Calu3 (cell line): Measurements from ENCODE around the gene OSTF1. TPM values are rescaled to one million over a fixed set of nuclear protein-coding genes. Genes with fewer than 3 reads are reported as not detected.

Source experiments
- BruUV-seq: library from RNA; stranded (reverse); fragments of 400-500 nt; replicated peaks from 2 replicates; lab custom pipeline; 2021; lab: Mats Ljungman, UMichigan
- CTCF ChIA-PET: fragments of 300-600 bp; sonication (Branson Sonifier 250); formaldehyde crosslinking; loops from one replicate; lab custom pipeline; 2022; ENCODE audit warnings: antibody characterized with exemption; lab: Charles Lee
- DNase-seq: peaks from one replicate; pipeline ENCODE4 v3.0.0; 2022
- H3K27ac Mint-ChIP-seq: one replicate; pipeline ENCODE4 v1.8.0; 2022; ENCODE audit warnings: mixed read lengths; ENCODE audit not compliant: unreplicated experiment
- H3K27me3 Mint-ChIP-seq: one replicate; pipeline ENCODE4 v1.8.0; 2022; ENCODE audit warnings: mixed read lengths; ENCODE audit not compliant: unreplicated experiment
- H3K36me3 Mint-ChIP-seq: one replicate; pipeline ENCODE4 v1.8.0; 2022; ENCODE audit warnings: mild to moderate bottlenecking, moderate library complexity, mixed read lengths; ENCODE audit not compliant: insufficient read depth, unreplicated experiment
- H3K4me1 Mint-ChIP-seq: one replicate; pipeline ENCODE4 v1.8.0; 2022; ENCODE audit warnings: mild to moderate bottlenecking, low read depth, mixed read lengths; ENCODE audit not compliant: unreplicated experiment
- H3K4me3 Mint-ChIP-seq: one replicate; pipeline ENCODE4 v1.8.0; 2022; ENCODE audit warnings: mild to moderate bottlenecking, low read depth, moderate library complexity, mixed read lengths; ENCODE audit not compliant: unreplicated experiment
- H3K9me3 Mint-ChIP-seq: one replicate; pipeline ENCODE4 v1.8.0; 2022; ENCODE audit warnings: low read depth, mixed read lengths; ENCODE audit not compliant: unreplicated experiment
- CTCF ChIP-seq: fragments of 200-600 bp; IDR thresholded peaks from one replicate; pipeline ENCODE4 v1.8.0; 2022; ENCODE audit warnings: antibody characterized with exemption; ENCODE audit not compliant: unreplicated experiment
- intact Hi-C: fragments of 100-400 bp; cut with micrococcal nuclease; formaldehyde crosslinking; loops from one replicate; pipeline ENCODE4 v1.10.0; 2022; ENCODE audit not compliant: unreplicated experiment
- total RNA-seq: library from RNA; stranded (reverse); gene quantifications from 2 replicates; pipeline ENCODE4 v1.2.3, GENCODE V29; 2022

Gene OSTF1
- total RNA-seq, 1 experiment from 2014 or later = 29.7 TPM

- Mint-ChIP-seq H3K27me3 (no peaks in the 10 kb centered on the region), H3K36me3 (no peaks in the 10 kb centered on the region), H3K9me3 (no peaks in the 10 kb centered on the region), H3K4me1 (no peaks in the 10 kb centered on the region), H3K4me3 (no peak overlapping the region), H3K27ac (no peak overlapping the region)
- BruUV-seq = no TSS peak
- intact Hi-C loops = no loop called here
- TF ChIP-seq CTCF = no peak
- DNase-seq = no peak
- CTCF ChIA-PET = interaction anchor here (0.6 kb wide), 1 partner anchor 197 kb away, joined by 3 read pairs; no protein-coding TSS in a partner anchor
Measured at GRCh38 chr9:75130172-75130571, 41.9 kb downstream of the OSTF1 start.

- no peak for TF ChIP-seq CTCF
- no peak for DNase-seq
- no peak overlapping the region for H3K27ac Mint-ChIP-seq
- no peaks in the 10 kb centered on the region for H3K36me3 Mint-ChIP-seq
- no peaks in the 10 kb centered on the region for H3K9me3 Mint-ChIP-seq
- no peaks in the 10 kb centered on the region for H3K4me1 Mint-ChIP-seq
- H3K4me3 Mint-ChIP-seq = no peak overlapping the region
- BruUV-seq = no TSS peak
- intact Hi-C loops = no loop called here
- H3K27me3 Mint-ChIP-seq = no peaks in the 10 kb centered on the region
- CTCF ChIA-PET = no interaction called here
Measured at GRCh38 chr9:75130621-75131230, 42.4 kb downstream of the OSTF1 start.

- Mint-ChIP-seq H3K4me1 (no peaks in the 10 kb centered on the region), H3K4me3 (no peak overlapping the region), H3K9me3 (no peaks in the 10 kb centered on the region), H3K27me3 (no peaks in the 10 kb centered on the region), H3K36me3 (no peaks in the 10 kb centered on the region), H3K27ac (no peak overlapping the region)
- CTCF ChIA-PET = interaction anchor here (0.5 kb wide), 1 partner anchor 18 kb away, joined by 3 read pairs; no protein-coding TSS in a partner anchor
- TF ChIP-seq CTCF = no peak
- intact Hi-C loops = no loop called here
- DNase-seq = no peak
- BruUV-seq = no TSS peak
Measured at GRCh38 chr9:75131700-75132099, 43.4 kb downstream of the OSTF1 start.

GRCh38 chr9:75132244-75132643 is 43.9 kb downstream of the OSTF1 start:
- Mint-ChIP-seq H3K4me3 (no peak overlapping the region), H3K9me3 (no peaks in the 10 kb centered on the region), H3K4me1 (no peaks in the 10 kb centered on the region), H3K27me3 (no peaks in the 10 kb centered on the region), H3K27ac (no peak overlapping the region), H3K36me3 (no peaks in the 10 kb centered on the region)
- no peak for TF ChIP-seq CTCF
- intact Hi-C loops = no loop called here
- CTCF ChIA-PET = no interaction called here
- BruUV-seq = no TSS peak
- DNase-seq = no peak
